Stimulated activated CD4-positive, alpha-beta T cell treated with anti-CD3 and anti-CD28 coated beads, Interleukin-1b, Interleukin-23, amount 100 ng/mL, for 24 hours (primary cell): ENCODE results near the gene POGLUT2.

Experiments used
- DNase-seq, 4 experiments: peaks; one replicate each; pipeline ENCODE4 v3.0.0-alpha.2; 2020; ENCODE audit warnings: low read depth in 4 of 4, low spot score in 1 of 4

Gene POGLUT2

DNA sequence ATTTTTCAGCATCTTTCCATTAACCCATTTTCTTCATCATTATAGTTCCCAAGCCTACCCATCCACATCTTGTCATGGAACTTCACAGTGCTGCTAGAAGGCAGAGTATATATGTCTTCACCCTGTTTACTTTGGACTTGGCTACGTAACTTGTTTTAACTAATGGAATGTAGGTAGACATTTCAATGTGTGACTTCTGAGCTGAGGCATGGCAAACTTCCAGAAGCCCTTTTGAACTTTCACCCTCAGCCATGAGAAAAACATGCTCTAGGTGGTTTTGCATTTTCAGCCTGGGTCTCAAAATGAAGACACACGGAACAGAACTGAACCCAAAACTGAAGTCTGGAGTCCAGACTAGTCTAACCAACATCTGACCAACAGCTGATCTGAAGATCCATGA, 28.3 kb downstream of the POGLUT2 start:
- no peak for DNase-seq

DNA sequence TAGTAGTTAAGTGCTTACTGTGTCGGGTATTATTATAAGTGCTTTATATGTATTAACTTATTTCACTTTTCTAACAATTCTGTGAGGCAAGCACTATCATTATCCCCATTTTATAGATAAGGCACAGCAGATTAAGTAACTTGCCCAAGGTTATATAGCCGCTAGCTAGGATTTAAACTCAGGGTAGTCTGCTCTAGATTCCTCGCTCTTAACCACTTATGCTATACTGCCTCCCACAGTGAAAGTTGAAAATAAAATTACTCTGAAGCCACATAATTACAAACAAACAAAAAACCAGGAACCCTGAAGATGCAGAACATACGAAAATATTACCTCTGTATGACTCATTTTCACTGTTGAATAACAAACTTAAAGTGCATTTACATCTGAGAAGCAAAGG, 29.1 kb downstream of the POGLUT2 start:
- no peak for DNase-seq

DNA sequence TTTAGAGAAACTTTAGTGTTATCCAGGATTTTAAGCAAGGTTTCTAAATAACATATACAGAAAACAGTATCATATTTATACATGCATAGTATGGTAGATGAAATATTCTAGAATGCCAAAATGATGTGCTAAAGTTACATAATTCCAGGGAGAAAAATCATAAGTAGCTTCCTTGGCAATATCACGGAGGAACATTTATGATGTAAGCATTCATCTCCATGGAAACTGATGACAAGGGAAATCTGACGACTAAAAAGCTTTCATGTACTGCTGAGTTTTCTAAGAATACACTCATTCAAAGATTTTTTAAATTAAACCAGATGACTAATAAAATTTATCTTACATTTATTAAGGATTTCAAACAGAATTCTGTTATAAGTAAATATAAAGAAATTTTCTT, 29.9 kb downstream of the POGLUT2 start:
- DNase-seq, result no peak

DNA sequence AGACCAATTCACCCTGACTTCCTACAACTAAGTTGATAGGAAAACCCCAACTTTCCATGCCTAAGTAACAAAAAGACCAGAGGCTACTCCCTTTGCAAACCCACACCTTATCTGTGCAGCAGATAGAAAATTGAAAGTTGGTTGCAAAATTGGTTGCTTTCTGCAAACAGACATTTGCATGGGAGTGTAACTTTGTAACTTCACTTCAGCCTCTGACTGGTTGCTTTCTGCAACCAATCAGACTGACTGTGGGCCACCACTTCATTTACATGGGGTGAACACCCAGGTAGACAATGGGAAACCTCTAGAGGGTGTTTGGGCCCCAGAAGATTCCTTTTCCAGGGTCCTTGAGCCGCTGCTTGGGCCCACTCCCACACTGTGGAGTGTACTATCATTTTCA, 35.0 kb downstream of the POGLUT2 start:
- DNase-seq, result no peak

DNA sequence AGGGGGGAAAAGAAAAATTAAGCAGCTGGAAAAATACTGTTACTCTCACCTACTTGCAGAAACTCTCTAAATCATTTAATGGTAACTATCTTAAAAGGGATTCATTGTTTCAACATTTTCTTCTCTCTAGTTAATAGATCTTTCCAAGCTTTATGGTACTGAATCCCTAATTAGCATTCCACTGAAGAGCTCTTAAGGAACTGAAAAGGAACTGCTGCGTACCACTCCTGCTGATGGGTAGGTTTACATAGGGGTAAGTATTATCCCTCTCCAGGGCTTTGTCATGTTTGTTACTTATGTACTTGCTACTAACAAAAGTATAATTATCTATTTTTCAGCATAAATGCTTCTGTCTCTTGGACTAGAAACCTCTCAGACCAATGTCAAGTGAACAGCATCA, 37.7 kb downstream of the POGLUT2 start:
- no peak for DNase-seq

DNA sequence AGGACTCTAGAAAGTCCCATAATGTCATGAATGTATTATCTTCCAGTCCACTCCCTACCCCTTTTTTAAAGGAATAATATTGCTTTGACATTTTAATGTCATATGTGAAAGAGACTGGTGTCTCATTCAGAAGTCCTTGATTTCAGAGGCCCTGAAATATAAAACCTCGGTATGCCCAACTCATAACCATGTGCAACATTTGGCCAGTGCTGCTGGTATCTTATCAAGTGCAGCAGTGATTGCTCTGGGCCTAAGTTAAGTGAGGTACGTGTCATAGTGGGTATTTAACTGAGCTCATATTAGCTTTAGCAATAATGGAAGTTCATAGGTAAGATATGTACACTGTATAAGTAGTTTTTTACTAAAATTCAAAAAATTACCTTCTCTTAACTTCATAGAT, 39.9 kb downstream of the POGLUT2 start:
- no peak for DNase-seq

DNA sequence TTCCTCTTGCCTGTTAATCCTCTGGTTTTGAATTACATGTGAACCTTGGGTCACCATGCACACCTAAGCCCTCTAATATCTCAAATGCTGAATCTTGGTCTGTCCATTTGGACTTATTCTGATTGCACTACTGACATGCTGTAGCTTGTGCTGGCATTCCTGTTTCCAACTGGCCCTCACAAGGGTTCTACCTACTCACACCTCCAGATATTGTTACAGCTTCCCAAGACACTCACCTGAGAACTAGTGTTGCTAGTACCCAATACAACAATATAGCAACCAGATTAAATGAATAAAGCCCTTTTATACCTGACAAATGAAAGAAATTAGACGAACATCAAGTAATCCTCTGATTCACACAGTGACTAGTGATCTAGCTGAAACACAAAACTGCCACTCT, 41.8 kb downstream of the POGLUT2 start:
- DNase-seq, result no peak

DNA sequence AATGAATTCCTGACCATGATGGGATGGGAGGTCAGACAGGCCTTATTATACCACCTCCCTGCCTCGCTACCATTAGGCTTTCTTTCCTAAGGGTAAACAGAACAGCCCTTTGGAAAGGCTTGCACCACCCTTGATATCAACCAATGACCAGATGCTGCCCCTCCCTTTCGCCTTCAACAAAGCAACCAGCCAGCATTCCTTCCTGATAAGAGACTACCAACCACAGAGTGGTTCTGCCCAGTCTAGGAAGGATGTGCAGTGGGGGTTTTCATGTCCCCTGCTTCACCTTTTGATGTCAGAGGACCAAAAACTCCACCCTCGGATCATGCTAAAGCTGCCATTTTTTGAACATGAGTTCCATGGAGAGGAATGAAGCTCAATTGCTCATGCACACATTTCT, 46.9 kb downstream of the POGLUT2 start:
- no peak for DNase-seq

DNA sequence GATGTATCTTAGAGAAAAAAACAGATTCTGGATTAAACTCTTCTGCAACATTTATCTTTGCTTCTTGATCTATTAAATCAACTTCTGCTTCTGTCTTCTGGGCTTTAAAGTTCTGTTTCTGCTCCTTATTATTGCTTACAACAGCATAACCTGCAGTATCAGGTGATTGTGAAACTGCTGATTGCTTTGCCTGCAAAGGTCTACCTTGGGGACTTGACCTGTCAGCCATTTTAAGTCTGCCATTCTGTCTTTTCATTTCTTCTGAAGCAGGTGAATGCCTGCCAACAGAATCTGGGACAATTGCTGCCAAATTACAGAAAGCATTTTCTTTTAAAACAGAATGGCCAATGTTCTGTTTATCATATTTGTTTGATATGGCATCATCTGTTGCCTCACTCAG, 56.3 kb downstream of the POGLUT2 start:
- DNase-seq, result no peak

DNA sequence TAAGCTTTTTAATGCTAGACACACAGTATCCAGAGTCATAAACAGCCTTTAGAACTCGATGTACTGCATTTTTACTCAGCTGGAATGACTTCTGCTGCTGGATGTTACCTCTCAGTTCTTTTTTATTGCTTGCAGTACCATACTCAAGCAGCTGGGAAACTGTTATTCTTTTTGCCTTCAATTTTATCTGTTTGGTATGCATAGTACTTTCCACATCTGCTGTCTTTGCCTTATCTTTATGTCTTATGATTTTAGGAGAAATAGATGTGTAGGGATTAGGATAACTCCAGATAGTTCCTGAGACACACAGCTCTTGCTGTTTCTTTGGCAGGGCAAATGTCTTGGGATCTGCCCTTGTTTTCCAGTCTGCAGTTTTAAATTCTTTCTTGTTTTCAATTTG, 56.7 kb downstream of the POGLUT2 start:
- DNase-seq, result no peak
